ENCODE data around the gene APOL5. TPM values are rescaled to one million over a fixed set of nuclear protein-coding genes. Genes with fewer than 3 reads are reported as not detected.
A peak's percentile ranks its signal among the peaks of the same experiment; 100 is the strongest.

The APOL5 gene
- total RNA-seq, 1 experiment from 2014 or later: not detected

DNA sequence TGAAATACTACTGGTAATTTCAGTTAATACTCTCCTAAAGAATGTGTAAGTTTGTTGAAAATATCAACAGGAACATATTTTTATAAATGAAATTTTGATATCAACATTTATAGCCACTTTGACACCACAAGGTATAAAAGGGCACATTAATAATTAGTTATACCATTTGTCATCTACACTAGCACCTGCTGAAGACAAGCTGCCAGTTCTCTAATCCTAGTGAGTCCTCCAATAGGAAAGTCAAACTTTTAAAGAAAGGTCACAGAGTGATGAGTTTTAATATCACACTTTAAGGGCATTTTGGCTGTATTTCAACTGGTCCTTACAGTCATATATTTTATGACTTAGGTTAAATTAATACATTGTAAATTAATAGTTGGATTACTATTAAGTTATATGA, 52.3 kb downstream of the APOL5 start:
- Mint-ChIP-seq H3K4me1 (peaks cover 11% of the 10 kb centered on the region), H3K27ac (no peak overlapping the region), H3K4me3 (no peak overlapping the region), H3K27me3 (ENCODE audit: low read depth) (no peaks in the 10 kb centered on the region), H3K36me3 (no peaks in the 10 kb centered on the region), H3K9me3 (no peaks in the 10 kb centered on the region)
- ChIA-PET CTCF (no interaction called here), POLR2A (no interaction called here)
- ATAC-seq: no peak
- no peak for DNase-seq (ENCODE audit: low spot score)
- TF ChIP-seq FOXP1 (CRISPR knock-in tag; IDR thresholded peaks at IDR 0.05; ENCODE audit: borderline replicate concordance): no peak
- no peak for TF ChIP-seq JAZF1 (CRISPR knock-in tag; IDR thresholded peaks at IDR 0.05)
- TF ChIP-seq, protein P1, sequence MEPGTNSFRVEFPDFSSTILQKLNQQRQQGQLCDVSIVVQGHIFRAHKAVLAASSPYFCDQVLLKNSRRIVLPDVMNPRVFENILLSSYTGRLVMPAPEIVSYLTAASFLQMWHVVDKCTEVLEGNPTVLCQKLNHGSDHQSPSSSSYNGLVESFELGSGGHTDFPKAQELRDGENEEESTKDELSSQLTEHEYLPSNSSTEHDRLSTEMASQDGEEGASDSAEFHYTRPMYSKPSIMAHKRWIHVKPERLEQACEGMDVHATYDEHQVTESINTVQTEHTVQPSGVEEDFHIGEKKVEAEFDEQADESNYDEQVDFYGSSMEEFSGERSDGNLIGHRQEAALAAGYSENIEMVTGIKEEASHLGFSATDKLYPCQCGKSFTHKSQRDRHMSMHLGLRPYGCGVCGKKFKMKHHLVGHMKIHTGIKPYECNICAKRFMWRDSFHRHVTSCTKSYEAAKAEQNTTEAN (CRISPR knock-in tag; IDR thresholded peaks at IDR 0.05): no peak
- TF ChIP-seq, protein P2, sequence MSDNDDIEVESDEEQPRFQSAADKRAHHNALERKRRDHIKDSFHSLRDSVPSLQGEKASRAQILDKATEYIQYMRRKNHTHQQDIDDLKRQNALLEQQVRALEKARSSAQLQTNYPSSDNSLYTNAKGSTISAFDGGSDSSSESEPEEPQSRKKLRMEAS (CRISPR knock-in tag; IDR thresholded peaks at IDR 0.05): no peak
- no peak for TF ChIP-seq ELF4 (CRISPR knock-in tag; IDR thresholded peaks at IDR 0.05; ENCODE audit: low read depth)
- no peak for TF ChIP-seq ZNF263 (CRISPR knock-in tag; IDR thresholded peaks at IDR 0.05; ENCODE audit: low read depth)

DNA sequence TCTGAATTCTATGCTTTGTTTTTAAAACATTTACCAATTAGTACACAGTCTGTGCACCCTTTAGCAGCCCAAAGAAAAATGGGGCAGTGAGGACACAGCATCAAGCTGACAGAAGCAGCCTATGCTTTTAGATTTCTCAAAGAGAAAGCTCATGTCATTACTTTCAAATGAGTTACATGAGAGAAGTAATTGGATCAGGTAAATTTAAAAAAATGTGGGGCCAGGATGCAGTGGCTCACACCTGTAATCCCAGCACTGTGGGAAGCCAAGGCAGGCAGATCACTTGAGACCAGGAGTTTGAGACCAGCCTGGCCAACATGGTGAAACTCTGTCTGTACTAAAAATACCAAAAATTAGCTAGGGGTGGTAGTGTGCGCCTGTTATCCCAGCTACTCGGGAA, 57.7 kb downstream of the APOL5 start:
- Mint-ChIP-seq H3K4me1 (peaks cover 19% of the 10 kb centered on the region), H3K36me3 (no peaks in the 10 kb centered on the region), H3K27me3 (ENCODE audit: low read depth) (no peaks in the 10 kb centered on the region), H3K9me3 (no peaks in the 10 kb centered on the region), H3K4me3 (no peak overlapping the region), H3K27ac (peak overlapping the region; percentile 36; the same call in 1 of the 2 replicates)
- CTCF ChIA-PET: interaction anchor here (1.0 to 2.0 kb wide), 3 partner anchors 63 to 349 kb away, joined by 3 to 5 read pairs (median 5); no protein-coding TSS in a partner anchor
- no peak for DNase-seq (ENCODE audit: low spot score)
- no peak for TF ChIP-seq ZNF423 (CRISPR knock-in tag; IDR thresholded peaks at IDR 0.05)
- TF ChIP-seq, protein P3, sequence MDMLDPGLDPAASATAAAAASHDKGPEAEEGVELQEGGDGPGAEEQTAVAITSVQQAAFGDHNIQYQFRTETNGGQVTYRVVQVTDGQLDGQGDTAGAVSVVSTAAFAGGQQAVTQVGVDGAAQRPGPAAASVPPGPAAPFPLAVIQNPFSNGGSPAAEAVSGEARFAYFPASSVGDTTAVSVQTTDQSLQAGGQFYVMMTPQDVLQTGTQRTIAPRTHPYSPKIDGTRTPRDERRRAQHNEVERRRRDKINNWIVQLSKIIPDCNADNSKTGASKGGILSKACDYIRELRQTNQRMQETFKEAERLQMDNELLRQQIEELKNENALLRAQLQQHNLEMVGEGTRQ (CRISPR knock-in tag; IDR thresholded peaks at IDR 0.05): no peak
- TF ChIP-seq NFE2L1 (CRISPR knock-in tag; IDR thresholded peaks at IDR 0.05): no peak
- TF ChIP-seq, protein P4, sequence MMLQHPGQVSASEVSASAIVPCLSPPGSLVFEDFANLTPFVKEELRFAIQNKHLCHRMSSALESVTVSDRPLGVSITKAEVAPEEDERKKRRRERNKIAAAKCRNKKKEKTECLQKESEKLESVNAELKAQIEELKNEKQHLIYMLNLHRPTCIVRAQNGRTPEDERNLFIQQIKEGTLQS (CRISPR knock-in tag; conservative IDR thresholded peaks at IDR 0.05): no peak
- TF ChIP-seq NR1H2 (CRISPR knock-in tag; IDR thresholded peaks at IDR 0.05): no peak
- TF ChIP-seq NR2C2 (CRISPR knock-in tag; IDR thresholded peaks at IDR 0.05): no peak
- no peak for TF ChIP-seq ELF4 (CRISPR knock-in tag; IDR thresholded peaks at IDR 0.05; ENCODE audit: low read depth)
- TF ChIP-seq ZNF232 (CRISPR knock-in tag; IDR thresholded peaks at IDR 0.05): no peak
- TF ChIP-seq FOXJ3 (CRISPR knock-in tag; IDR thresholded peaks at IDR 0.05; ENCODE audit: borderline replicate concordance): no peak
- TF ChIP-seq, protein P5, sequence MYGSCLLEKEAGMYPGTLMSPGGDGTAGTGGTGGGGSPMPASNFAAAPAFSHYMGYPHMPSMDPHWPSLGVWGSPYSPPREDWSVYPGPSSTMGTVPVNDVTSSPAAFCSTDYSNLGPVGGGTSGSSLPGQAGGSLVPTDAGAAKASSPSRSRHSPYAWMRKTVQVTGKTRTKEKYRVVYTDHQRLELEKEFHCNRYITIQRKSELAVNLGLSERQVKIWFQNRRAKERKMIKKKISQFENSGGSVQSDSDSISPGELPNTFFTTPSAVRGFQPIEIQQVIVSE (CRISPR knock-in tag; IDR thresholded peaks at IDR 0.05; ENCODE audit: borderline replicate concordance): no peak
- TF ChIP-seq HMGA2 (CRISPR knock-in tag; IDR thresholded peaks at IDR 0.05): no peak
- TF ChIP-seq ZNF219 (CRISPR knock-in tag; IDR thresholded peaks at IDR 0.05; ENCODE audit: borderline replicate concordance): no peak
- POLR2A ChIA-PET: no interaction called here
- ATAC-seq: no peak

DNA sequence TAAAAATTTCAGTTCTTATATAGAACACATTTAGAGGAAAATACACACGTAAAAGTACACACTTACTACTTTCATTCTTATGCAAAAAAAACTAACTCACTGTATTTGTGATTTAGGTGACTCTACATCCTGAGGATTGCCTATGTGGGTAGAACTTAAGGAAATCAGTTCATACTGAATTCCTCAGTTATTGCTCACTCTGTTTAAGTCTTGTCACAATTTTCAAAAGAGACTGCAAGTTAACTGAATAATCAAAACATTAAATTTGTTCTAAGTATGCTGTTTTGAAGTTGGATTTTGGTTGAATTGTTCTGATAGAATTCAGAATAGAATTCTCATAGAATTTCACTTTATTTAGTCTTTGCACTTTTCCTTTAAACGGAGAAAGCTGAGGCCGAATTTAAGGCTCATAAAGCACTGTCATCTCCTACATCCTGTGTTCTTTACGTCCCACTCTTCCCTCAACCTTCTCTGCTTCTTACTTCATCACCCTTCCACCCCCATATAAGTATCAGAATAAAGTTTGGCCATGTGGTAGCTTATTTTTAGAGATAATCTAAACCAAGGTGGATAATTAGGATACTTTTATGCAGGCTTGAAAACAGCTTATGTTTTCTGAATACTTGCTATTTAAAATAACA, 59.8 kb downstream of the APOL5 start:
- TF ChIP-seq NFATC4 (CRISPR knock-in tag; IDR thresholded peaks at IDR 0.05): no peak
- ChIA-PET CTCF (interaction anchor here (0.6 kb wide), 1 partner anchor 11 kb away, joined by 3 read pairs; no protein-coding TSS in a partner anchor), POLR2A (no interaction called here)
- Mint-ChIP-seq H3K27me3 (ENCODE audit: low read depth) (no peaks in the 10 kb centered on the region), H3K4me1 (peaks cover 21% of the 10 kb centered on the region), H3K36me3 (peaks cover 7% of the 10 kb centered on the region), H3K9me3 (no peaks in the 10 kb centered on the region), H3K27ac (peak overlapping the region; percentile 9; the same call in 1 of the 2 replicates), H3K4me3 (no peak overlapping the region)
- ATAC-seq (no peak), DNase-seq (ENCODE audit: low spot score) (no peak)

Other genes with a start within 250 kb of the APOL5 start
- gene RASD2, start 177.0 kb upstream of the APOL5 start, total RNA-seq (2021): 2.5 to 3.1 TPM (median 3.0 TPM) in 3 replicates
- gene MB, start 100.5 kb upstream of the APOL5 start, total RNA-seq (2021): 0.50 to 1.0 TPM (median 0.60 TPM) in 3 replicates
- gene APOL6, start 69.4 kb upstream of the APOL5 start, total RNA-seq (2021): 0.17 to 0.27 TPM (median 0.21 TPM) in 3 replicates